ENCODE results near the gene AVEN.

DNA sequence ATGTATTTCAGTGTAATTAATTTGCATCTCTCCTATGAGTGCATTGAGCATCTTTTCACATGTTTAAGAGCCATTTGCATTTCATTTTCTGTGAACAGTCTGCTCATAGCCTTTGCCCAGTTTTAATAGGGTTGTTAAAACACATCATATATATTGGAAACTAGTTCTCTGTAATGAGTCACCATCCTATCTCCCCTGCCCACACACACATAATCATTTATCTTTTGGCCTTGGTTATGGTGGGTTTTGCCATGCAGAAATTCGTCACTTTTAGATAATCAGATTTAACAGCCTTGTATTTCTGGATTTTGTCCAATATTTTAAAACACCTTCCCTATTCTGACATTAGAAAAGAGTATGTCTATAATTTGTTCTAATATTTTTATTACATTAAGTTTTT is 82.6 kb downstream of the AVEN start:
- no peak for TF ChIP-seq POLR2A (IDR thresholded peaks at IDR 0.05)
- no peak for TF ChIP-seq CTCF (IDR thresholded peaks at IDR 0.05)

All from right lobe of liver (tissue), 4 donors.